GM10266 (cell line): ENCODE data around the gene ST6GALNAC5.
"Not testable (repeated sequence)": the region's sequence is repeated elsewhere in the genome, so short reads cannot be mapped to it uniquely, and the experiment has no call there.

ENCODE experiments used
- DNase-seq: peaks from one replicate; pipeline ENCODE4 v3.0.0; 2012; ENCODE audit errors: extremely low spot score
- CTCF ChIP-seq: IDR thresholded peaks from 2 replicates; pipeline ENCODE4 v1.5.1; 2012; ENCODE audit warnings: mild to moderate bottlenecking, low read depth; ENCODE audit not compliant: control insufficient read depth, insufficient read depth; ENCODE audit errors: missing control alignments

Gene ST6GALNAC5

GRCh38 chr1:76961181-76961819 lies 94.0 kb downstream of the ST6GALNAC5 start:
- no peak for TF ChIP-seq CTCF
- no peak for DNase-seq

GRCh38 chr1:76961820-76962207 lies 94.5 kb downstream of the ST6GALNAC5 start:
- TF ChIP-seq CTCF: no peak
- no peak for DNase-seq

GRCh38 chr1:76981267-76981666 lies 114.0 kb downstream of the ST6GALNAC5 start:
- DNase-seq: not testable (repeated sequence)

GRCh38 chr1:76989976-76990375 lies 122.7 kb downstream of the ST6GALNAC5 start:
- TF ChIP-seq CTCF: no peak
- DNase-seq: no peak

- no peak for DNase-seq
- TF ChIP-seq CTCF: no peak
Observed at GRCh38 chr1:76993036-76993435, 125.8 kb downstream of the ST6GALNAC5 start.

- DNase-seq: no peak
- no peak for TF ChIP-seq CTCF
Observed at GRCh38 chr1:76998582-76999223, 131.4 kb downstream of the ST6GALNAC5 start.

- DNase-seq: no peak
- no peak for TF ChIP-seq CTCF
Observed at GRCh38 chr1:77007675-77008074, 140.4 kb downstream of the ST6GALNAC5 start.
